Fibroblast of lung (primary cell): ENCODE results near the gene SRSF7.

Experiments used
- EZH2 ChIP-seq: IDR thresholded peaks from 2 replicates; pipeline ENCODE4 v1.5.1; 2012; ENCODE audit warnings: low read length, control low read depth, mild to moderate bottlenecking; ENCODE audit errors: missing control alignments
- TF ChIP-seq, protein P1 (sequence below), 2 donors: IDR thresholded peaks in 1 of 2; conservative IDR thresholded peaks in 1 of 2; 1 replicate in 1 of 2; 2 replicates in 1 of 2; pipeline ENCODE4 v1.5.1; 2011 to 2012; ENCODE audit warnings: low read length in 2 of 2, control low read depth in 1 of 2, inconsistent platforms in 1 of 2, low read depth in 1 of 2, mild to moderate bottlenecking in 1 of 2

DNA sequence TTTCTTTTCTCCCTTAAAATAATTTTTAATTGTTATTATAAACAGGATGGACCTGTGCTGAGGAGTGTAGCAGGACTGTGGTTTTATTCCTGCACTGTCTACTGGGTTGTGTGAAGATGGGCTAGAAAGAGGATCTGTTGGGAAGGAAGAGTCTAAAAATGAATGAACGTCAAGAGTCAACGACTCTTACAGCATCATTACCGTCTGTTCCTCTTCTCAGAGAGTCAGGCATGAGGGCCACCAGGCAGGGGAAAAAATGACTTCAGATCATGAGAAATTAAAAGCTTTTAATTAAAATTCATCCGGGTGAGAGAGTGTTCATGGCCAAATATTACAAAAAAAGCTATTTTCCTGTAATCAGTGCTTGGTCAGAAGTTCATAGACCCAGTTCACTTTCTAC lies 32.6 kb downstream of the SRSF7 start:
- TF ChIP-seq, protein P1, sequence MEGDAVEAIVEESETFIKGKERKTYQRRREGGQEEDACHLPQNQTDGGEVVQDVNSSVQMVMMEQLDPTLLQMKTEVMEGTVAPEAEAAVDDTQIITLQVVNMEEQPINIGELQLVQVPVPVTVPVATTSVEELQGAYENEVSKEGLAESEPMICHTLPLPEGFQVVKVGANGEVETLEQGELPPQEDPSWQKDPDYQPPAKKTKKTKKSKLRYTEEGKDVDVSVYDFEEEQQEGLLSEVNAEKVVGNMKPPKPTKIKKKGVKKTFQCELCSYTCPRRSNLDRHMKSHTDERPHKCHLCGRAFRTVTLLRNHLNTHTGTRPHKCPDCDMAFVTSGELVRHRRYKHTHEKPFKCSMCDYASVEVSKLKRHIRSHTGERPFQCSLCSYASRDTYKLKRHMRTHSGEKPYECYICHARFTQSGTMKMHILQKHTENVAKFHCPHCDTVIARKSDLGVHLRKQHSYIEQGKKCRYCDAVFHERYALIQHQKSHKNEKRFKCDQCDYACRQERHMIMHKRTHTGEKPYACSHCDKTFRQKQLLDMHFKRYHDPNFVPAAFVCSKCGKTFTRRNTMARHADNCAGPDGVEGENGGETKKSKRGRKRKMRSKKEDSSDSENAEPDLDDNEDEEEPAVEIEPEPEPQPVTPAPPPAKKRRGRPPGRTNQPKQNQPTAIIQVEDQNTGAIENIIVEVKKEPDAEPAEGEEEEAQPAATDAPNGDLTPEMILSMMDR (conservative IDR thresholded peaks at IDR 0.05 in 1 of 2, IDR thresholded peaks at IDR 0.05 in 1 of 2; ENCODE audit: low read depth in 1 of 2, low read length in 2 of 2), result no peak
- TF ChIP-seq EZH2, result no peak
